HCT116 (cell line): ENCODE measurements around the gene GON4L. TPM values are rescaled to one million over a fixed set of nuclear protein-coding genes. Genes with fewer than 3 reads are reported as not detected.

Experiments
- ATAC-seq: fragments of 200-7000 bp; cut with Tn5 transposase; 2 replicates; pipeline ENCODE4 v1.9.1; 2020; ENCODE audit warnings: mild to moderate bottlenecking, moderate library complexity
- BruUV-seq: library from RNA; stranded (reverse); fragments of 400-500 nt; replicated peaks from 2 replicates; lab custom pipeline; 2021; lab: Mats Ljungman, UMichigan
- CTCF ChIA-PET: fragments of 300-600 bp; sonication (Branson Sonifier 250); formaldehyde crosslinking; loops from one replicate; lab custom pipeline; 2021; ENCODE audit warnings: antibody characterized with exemption; lab: Charles Lee
- POLR2A ChIA-PET: fragments of 300-600, 350-600 bp; sonication (Branson Sonifier 250); formaldehyde crosslinking; loops from one replicate; lab custom pipeline; 2021; ENCODE audit warnings: antibody characterized with exemption; lab: Charles Lee
- RAD21 ChIA-PET, 2 experiments: fragments of 300-600 bp; sonication (Branson Sonifier 250); formaldehyde crosslinking; loops; one replicate each; lab custom pipeline; 2023; ENCODE audit warnings: low total read pairs in 2 of 2; ENCODE audit not compliant: uncharacterized antibody in 2 of 2, unreplicated experiment in 2 of 2, low non-redundant PET in 1 of 2; lab: Charles Lee
- DNase-seq: peaks from one replicate; pipeline ENCODE4 v3.0.0-alpha.2; 2010; ENCODE audit warnings: low read depth, low spot score
- H2AFZ ChIP-seq: fragments of 200-600 bp; shearing (Covaris generic), sonication (generic); 2 replicates; pipeline ENCODE4 v1.6.1; 2017; ENCODE audit warnings: low read depth, mixed run types, mixed read lengths, antibody characterized with exemption, low read length; ENCODE audit not compliant: poor library complexity, severe bottlenecking
- H3K27ac ChIP-seq: 2 replicates; pipeline ENCODE4 v1.5.1; 2012; ENCODE audit warnings: low read depth, low read length
- H3K27me3 ChIP-seq: fragments of 200-600 bp; sonication (generic); 2 replicates; pipeline ENCODE4 v1.6.1; 2016; ENCODE audit warnings: mixed run types, low read length, mixed read lengths; ENCODE audit not compliant: insufficient read depth
- H3K36me3 ChIP-seq, 2 experiments: fragments of 200-500 bp in 1 of 2; fragments of 200-600 bp in 1 of 2; sonication (Bioruptor generic) in 1 of 2; sonication (generic) in 1 of 2; 2 replicates each; pipeline versions ENCODE4 v1.5.1 to v1.6.1; 2014 to 2016; ENCODE audit warnings: low read length in 2 of 2, inconsistent platforms in 1 of 2, mixed read lengths in 1 of 2, mixed run types in 1 of 2; ENCODE audit not compliant: insufficient read depth in 2 of 2, control insufficient read depth in 1 of 2
- H3K4me1 ChIP-seq, 2 experiments: fragments of 200-600 bp in 1 of 2; sonication (generic) in 1 of 2; 2 replicates each; pipeline versions ENCODE4 v1.5.1 to v1.6.1; 2012 to 2017; ENCODE audit warnings: low read length in 2 of 2, inconsistent platforms in 1 of 2, mild to moderate bottlenecking in 1 of 2, mixed read lengths in 1 of 2, mixed run types in 1 of 2, moderate library complexity in 1 of 2; ENCODE audit not compliant: insufficient read depth in 2 of 2, control insufficient read depth in 1 of 2
- H3K4me2 ChIP-seq: fragments of 200-600 bp; sonication (generic); 2 replicates; pipeline ENCODE4 v1.6.1; 2017; ENCODE audit warnings: mixed run types, low read length, mixed read lengths
- H3K4me3 ChIP-seq, 2 experiments: fragments of 200-600 bp in 1 of 2; sonication (generic) in 1 of 2; replicated peaks in 1 of 2; 2 replicates each; pipeline ENCODE4 v1.5.1; 2011 to 2016; ENCODE audit warnings: low read length in 2 of 2, control low read depth in 1 of 2, low read depth in 1 of 2, mild to moderate bottlenecking in 1 of 2, mixed read lengths in 1 of 2, mixed run types in 1 of 2
- H3K79me2 ChIP-seq: fragments of 200-600 bp; sonication (generic); 2 replicates; pipeline ENCODE4 v1.6.1; 2017; ENCODE audit warnings: mild to moderate bottlenecking, mixed run types, low read length, moderate library complexity, mixed read lengths; ENCODE audit not compliant: insufficient read depth
- H3K9ac ChIP-seq: fragments of 200-600 bp; sonication (generic); 2 replicates; pipeline ENCODE4 v1.6.1; 2016; ENCODE audit warnings: low read length, mixed read lengths
- H3K9me2 ChIP-seq: fragments of 200-600 bp; sonication (generic), shearing (Covaris generic); 2 replicates; pipeline ENCODE4 v1.6.1; 2017; ENCODE audit warnings: mixed run types, mild to moderate bottlenecking, moderate library complexity; ENCODE audit not compliant: insufficient read depth
- H3K9me3 ChIP-seq, 2 experiments: fragments of 200-500 bp in 1 of 2; fragments of 200-600 bp in 1 of 2; sonication (Bioruptor generic) in 1 of 2; sonication (generic) in 1 of 2; 2 replicates each; pipeline ENCODE4 v1.6.1; 2014 to 2017; ENCODE audit warnings: low read length in 2 of 2, mixed read lengths in 2 of 2, inconsistent platforms in 1 of 2, low read depth in 1 of 2, mild to moderate bottlenecking in 1 of 2, mixed run types in 1 of 2, moderate library complexity in 1 of 2; ENCODE audit not compliant: control insufficient read depth in 1 of 2, insufficient read depth in 1 of 2
- H4K20me1 ChIP-seq: fragments of 200-600 bp; sonication (generic), shearing (Covaris generic); 2 replicates; pipeline ENCODE4 v1.6.1; 2017; ENCODE audit warnings: mixed run types, mild to moderate bottlenecking, moderate library complexity; ENCODE audit not compliant: insufficient read depth
- CBX3 ChIP-seq: IDR thresholded peaks from 2 replicates; pipeline ENCODE4 v1.6.1; 2012; ENCODE audit warnings: low read depth
- CEBPB ChIP-seq: IDR thresholded peaks from 2 replicates; pipeline ENCODE4 v1.6.1; 2012; ENCODE audit warnings: low read depth
- EGR1 ChIP-seq: IDR thresholded peaks from 2 replicates; pipeline ENCODE4 v1.6.1; 2012; ENCODE audit warnings: low read depth
- ELF1 ChIP-seq: IDR thresholded peaks from 2 replicates; pipeline ENCODE4 v1.6.1; 2012; ENCODE audit warnings: low read depth, borderline replicate concordance
- EZH2 ChIP-seq: fragments of 200-600 bp; sonication (generic); IDR thresholded peaks from 2 replicates; pipeline ENCODE4 v1.6.1; 2017; ENCODE audit warnings: antibody characterized with exemption, mixed run types
- EZH2phosphoT487 ChIP-seq: fragments of 200-600 bp; IDR thresholded peaks from 2 replicates; pipeline ENCODE4 v1.6.1; 2018; ENCODE audit warnings: antibody characterized with exemption, borderline replicate concordance
- FOSL1 ChIP-seq: IDR thresholded peaks from 2 replicates; pipeline ENCODE4 v1.6.1; 2012; ENCODE audit warnings: low read depth
- JUND ChIP-seq: IDR thresholded peaks from 2 replicates; pipeline ENCODE4 v1.6.1; 2012
- RAD21 ChIP-seq: IDR thresholded peaks from 2 replicates; pipeline ENCODE4 v1.6.1; 2012; ENCODE audit warnings: low read depth, mild to moderate bottlenecking
- SIN3A ChIP-seq: IDR thresholded peaks from 2 replicates; pipeline ENCODE4 v1.6.1; 2012; ENCODE audit warnings: low read depth
- SP1 ChIP-seq: IDR thresholded peaks from 2 replicates; pipeline ENCODE4 v1.6.1; 2012; ENCODE audit warnings: low read depth
- SRF ChIP-seq: IDR thresholded peaks from 2 replicates; pipeline ENCODE4 v1.6.1; 2012; ENCODE audit warnings: low read depth
- TCF7L2 ChIP-seq: IDR thresholded peaks from 2 replicates; pipeline ENCODE4 v1.7.0; 2011; ENCODE audit warnings: borderline replicate concordance, inconsistent platforms; ENCODE audit not compliant: insufficient read depth, insufficient read length; ENCODE audit errors: extremely low read depth
- YY1 ChIP-seq: IDR thresholded peaks from 2 replicates; pipeline ENCODE4 v1.6.1; 2011; ENCODE audit warnings: low read length, low read depth, moderate library complexity, mild to moderate bottlenecking; ENCODE audit not compliant: insufficient replicate concordance; ENCODE audit errors: extremely low read depth
- intact Hi-C: fragments of 100-400 bp; cut with micrococcal nuclease; formaldehyde crosslinking; loops from 2 replicates; pipeline ENCODE4 v1.10.0; 2022
- total RNA-seq: library from RNA; stranded (reverse); gene quantifications from one replicate; pipeline ENCODE4 v1.2.1, GENCODE V29; 2021; ENCODE audit not compliant: unreplicated experiment
- TF ChIP-seq, protein P1 (sequence below): IDR thresholded peaks from 2 replicates; pipeline ENCODE4 v1.6.1; 2011; ENCODE audit warnings: mild to moderate bottlenecking, low read length, moderate library complexity; ENCODE audit not compliant: insufficient replicate concordance; ENCODE audit errors: extremely low read depth
- TF ChIP-seq, protein P2 (sequence below): IDR thresholded peaks from 2 replicates; pipeline ENCODE4 v1.6.1; 2012
- TF ChIP-seq, protein P3 (sequence below), 3 experiments: fragments of 200-600 bp in 1 of 3; sonication (generic) in 1 of 3; IDR thresholded peaks in 2 of 3; conservative IDR thresholded peaks in 1 of 3; 2 replicates each; pipeline ENCODE4 v1.5.1; 2012 to 2017; ENCODE audit warnings: low read depth in 2 of 3, low read length in 2 of 3, antibody characterized with exemption in 1 of 3, borderline replicate concordance in 1 of 3, control low read depth in 1 of 3, mild to moderate bottlenecking in 1 of 3, mixed read lengths in 1 of 3, mixed run types in 1 of 3, moderate library complexity in 1 of 3; ENCODE audit not compliant: insufficient read depth in 1 of 3

The GON4L gene
- total RNA-seq, 1 experiment from 2014 or later: 40.8 TPM

DNA sequence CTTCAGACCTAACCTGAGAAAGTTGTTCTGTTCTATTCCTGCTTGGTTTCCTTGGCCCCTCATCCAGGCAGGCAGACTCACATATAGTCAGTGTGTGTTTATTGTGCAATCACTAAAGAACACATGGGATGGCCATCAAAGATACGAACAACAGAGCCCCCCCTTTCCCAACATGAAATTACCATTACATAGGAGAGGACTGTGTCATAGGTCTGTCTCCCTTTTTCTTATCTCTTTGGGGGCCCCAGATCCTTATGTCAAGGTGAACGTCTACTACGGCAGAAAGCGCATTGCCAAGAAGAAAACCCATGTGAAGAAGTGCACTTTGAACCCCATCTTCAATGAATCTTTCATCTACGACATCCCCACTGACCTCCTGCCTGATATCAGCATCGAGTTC, 23.9 kb upstream of the GON4L start (continued):
- TF ChIP-seq, protein P1, sequence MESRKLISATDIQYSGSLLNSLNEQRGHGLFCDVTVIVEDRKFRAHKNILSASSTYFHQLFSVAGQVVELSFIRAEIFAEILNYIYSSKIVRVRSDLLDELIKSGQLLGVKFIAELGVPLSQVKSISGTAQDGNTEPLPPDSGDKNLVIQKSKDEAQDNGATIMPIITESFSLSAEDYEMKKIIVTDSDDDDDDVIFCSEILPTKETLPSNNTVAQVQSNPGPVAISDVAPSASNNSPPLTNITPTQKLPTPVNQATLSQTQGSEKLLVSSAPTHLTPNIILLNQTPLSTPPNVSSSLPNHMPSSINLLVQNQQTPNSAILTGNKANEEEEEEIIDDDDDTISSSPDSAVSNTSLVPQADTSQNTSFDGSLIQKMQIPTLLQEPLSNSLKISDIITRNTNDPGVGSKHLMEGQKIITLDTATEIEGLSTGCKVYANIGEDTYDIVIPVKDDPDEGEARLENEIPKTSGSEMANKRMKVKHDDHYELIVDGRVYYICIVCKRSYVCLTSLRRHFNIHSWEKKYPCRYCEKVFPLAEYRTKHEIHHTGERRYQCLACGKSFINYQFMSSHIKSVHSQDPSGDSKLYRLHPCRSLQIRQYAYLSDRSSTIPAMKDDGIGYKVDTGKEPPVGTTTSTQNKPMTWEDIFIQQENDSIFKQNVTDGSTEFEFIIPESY: no peak

DNA sequence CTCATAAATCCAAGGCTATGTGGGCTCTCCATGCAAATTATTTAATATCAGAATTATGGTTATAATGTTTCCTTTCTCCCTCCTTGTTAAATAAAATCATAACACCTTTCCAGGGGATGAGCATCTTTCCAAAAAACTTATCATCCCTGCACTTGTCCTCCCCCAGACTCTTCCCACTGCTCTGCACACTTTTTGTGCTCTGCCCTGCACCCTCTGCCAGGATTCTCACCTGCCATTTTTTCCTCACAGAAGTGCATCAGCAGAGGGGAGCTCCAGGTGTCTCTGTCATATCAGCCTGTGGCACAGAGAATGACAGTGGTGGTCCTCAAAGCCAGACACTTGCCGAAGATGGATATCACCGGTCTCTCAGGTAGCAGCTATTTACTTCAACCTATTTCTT, 23.2 kb upstream of the GON4L start:
- no peaks in the 10 kb centered on the region for H3K36me3 ChIP-seq
- no peaks in the 10 kb centered on the region for H3K4me1 ChIP-seq
- H3K4me3 ChIP-seq: no peak overlapping the region
- no peak overlapping the region for H2AFZ ChIP-seq
- H3K27ac ChIP-seq: no peak overlapping the region
- no peaks in the 10 kb centered on the region for H3K9me2 ChIP-seq
- no peaks in the 10 kb centered on the region for H3K79me2 ChIP-seq
- no peak for ATAC-seq
- TF ChIP-seq EGR1 (no peak), CBX3 (no peak), YY1 (no peak), ELF1 (no peak), FOSL1 (no peak), RAD21 (no peak), SIN3A (no peak), CEBPB (no peak), EZH2phosphoT487 (no peak), EZH2 (no peak), SP1 (no peak), JUND (no peak), SRF (no peak), TCF7L2 (no peak)
- TF ChIP-seq, protein P2, sequence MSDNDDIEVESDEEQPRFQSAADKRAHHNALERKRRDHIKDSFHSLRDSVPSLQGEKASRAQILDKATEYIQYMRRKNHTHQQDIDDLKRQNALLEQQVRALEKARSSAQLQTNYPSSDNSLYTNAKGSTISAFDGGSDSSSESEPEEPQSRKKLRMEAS: no peak
- TF ChIP-seq, protein P3, sequence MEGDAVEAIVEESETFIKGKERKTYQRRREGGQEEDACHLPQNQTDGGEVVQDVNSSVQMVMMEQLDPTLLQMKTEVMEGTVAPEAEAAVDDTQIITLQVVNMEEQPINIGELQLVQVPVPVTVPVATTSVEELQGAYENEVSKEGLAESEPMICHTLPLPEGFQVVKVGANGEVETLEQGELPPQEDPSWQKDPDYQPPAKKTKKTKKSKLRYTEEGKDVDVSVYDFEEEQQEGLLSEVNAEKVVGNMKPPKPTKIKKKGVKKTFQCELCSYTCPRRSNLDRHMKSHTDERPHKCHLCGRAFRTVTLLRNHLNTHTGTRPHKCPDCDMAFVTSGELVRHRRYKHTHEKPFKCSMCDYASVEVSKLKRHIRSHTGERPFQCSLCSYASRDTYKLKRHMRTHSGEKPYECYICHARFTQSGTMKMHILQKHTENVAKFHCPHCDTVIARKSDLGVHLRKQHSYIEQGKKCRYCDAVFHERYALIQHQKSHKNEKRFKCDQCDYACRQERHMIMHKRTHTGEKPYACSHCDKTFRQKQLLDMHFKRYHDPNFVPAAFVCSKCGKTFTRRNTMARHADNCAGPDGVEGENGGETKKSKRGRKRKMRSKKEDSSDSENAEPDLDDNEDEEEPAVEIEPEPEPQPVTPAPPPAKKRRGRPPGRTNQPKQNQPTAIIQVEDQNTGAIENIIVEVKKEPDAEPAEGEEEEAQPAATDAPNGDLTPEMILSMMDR (IDR thresholded peaks at IDR 0.05 in 2 of 3, conservative IDR thresholded peaks at IDR 0.05 in 1 of 3; ENCODE audit: borderline replicate concordance in 1 of 3, insufficient read depth in 1 of 3, low read depth in 2 of 3, low read length in 2 of 3): no peak
- ChIA-PET RAD21 (no interaction called here), POLR2A (no interaction called here), CTCF (no interaction called here)
- no peak overlapping the region for H3K4me2 ChIP-seq
- no peaks in the 10 kb centered on the region for H3K9me3 ChIP-seq
- peaks cover 7% of the 10 kb centered on the region; the same call in 1 of the 2 replicates for H3K27me3 ChIP-seq
- H3K9ac ChIP-seq: no peak overlapping the region
- DNase-seq: no peak
- BruUV-seq: no TSS peak
- intact Hi-C loops: no loop called here
- H4K20me1 ChIP-seq: no peaks in the 10 kb centered on the region
